GM23338 (cell line): Measurements from ENCODE around the gene KRT38.

Experiments
- CREB1 ChIP-seq: fragments of 250-450 bp; sonication (Bioruptor Pico); IDR thresholded peaks from 2 replicates; pipeline ENCODE4 v1.5.0; 2020; ENCODE audit warnings: low read depth, mild to moderate bottlenecking, moderate library complexity
- CTCF ChIP-seq, 2 experiments: fragments of 200-600 bp in 1 of 2; sonication (generic) in 1 of 2; conservative IDR thresholded peaks; 2 replicates each; pipeline versions ENCODE4 v1.5.1 to v1.6.1; 2016 to 2017; ENCODE audit warnings: antibody characterized with exemption in 2 of 2, low read depth in 2 of 2, mild to moderate bottlenecking in 2 of 2, moderate library complexity in 1 of 2
- EZH2 ChIP-seq: fragments of 200-600 bp; sonication (generic); IDR thresholded peaks from one replicate; pipeline ENCODE4 v1.8.0; 2017; ENCODE audit warnings: antibody characterized with exemption, mild to moderate bottlenecking, low read depth; ENCODE audit not compliant: unreplicated experiment
- EZH2phosphoT487 ChIP-seq: fragments of 200-600 bp; sonication (generic); IDR thresholded peaks from one replicate; pipeline ENCODE4 v1.8.1; 2018; ENCODE audit warnings: antibody characterized with exemption; ENCODE audit not compliant: unreplicated experiment
- JUNB ChIP-seq: IDR thresholded peaks from one replicate; pipeline ENCODE4 v1.6.1; 2016; ENCODE audit warnings: antibody characterized with exemption; ENCODE audit not compliant: unreplicated experiment
- POLR2AphosphoS5 ChIP-seq: IDR thresholded peaks from 2 replicates; pipeline ENCODE4 v1.6.1; 2016; ENCODE audit warnings: antibody characterized with exemption, low read depth
- REST ChIP-seq: IDR thresholded peaks from one replicate; pipeline ENCODE4 v1.6.1; 2018; ENCODE audit warnings: antibody characterized with exemption; ENCODE audit not compliant: unreplicated experiment
- STAT1 ChIP-seq: IDR thresholded peaks from one replicate; pipeline ENCODE4 v1.6.1; 2016; ENCODE audit warnings: antibody characterized with exemption; ENCODE audit not compliant: unreplicated experiment
- ZNF331 ChIP-seq: fragments of 250-450 bp; sonication (Bioruptor Pico); IDR thresholded peaks from 2 replicates; pipeline ENCODE4 v1.5.0; 2020; ENCODE audit warnings: low read depth, mild to moderate bottlenecking, moderate library complexity

GRCh38 chr17:41407226-41407625 is 33.6 kb downstream of the KRT38 start:
- TF ChIP-seq CTCF (conservative IDR thresholded peaks at IDR 0.05; ENCODE audit: low read depth in 2 of 2) = no peak
- TF ChIP-seq EZH2phosphoT487 = no peak
- no peak for TF ChIP-seq JUNB
- no peak for TF ChIP-seq ZNF331 (CRISPR knock-in tag)
- TF ChIP-seq POLR2AphosphoS5 = no peak
- TF ChIP-seq CREB1 = no peak
- TF ChIP-seq EZH2 = no peak
- no peak for TF ChIP-seq REST
- no peak for TF ChIP-seq STAT1
